Measurements from ENCODE around the gene NXPE3. TPM values are rescaled to one million over a fixed set of nuclear protein-coding genes. Genes with fewer than 3 reads are reported as not detected.

The NXPE3 gene
- total and polyA plus RNA-seq, 2 of the 8 experiments (the other 6 are each of a cell fraction or from before 2014, with no cell fraction given): 10.9 to 22.7 TPM

DNA sequence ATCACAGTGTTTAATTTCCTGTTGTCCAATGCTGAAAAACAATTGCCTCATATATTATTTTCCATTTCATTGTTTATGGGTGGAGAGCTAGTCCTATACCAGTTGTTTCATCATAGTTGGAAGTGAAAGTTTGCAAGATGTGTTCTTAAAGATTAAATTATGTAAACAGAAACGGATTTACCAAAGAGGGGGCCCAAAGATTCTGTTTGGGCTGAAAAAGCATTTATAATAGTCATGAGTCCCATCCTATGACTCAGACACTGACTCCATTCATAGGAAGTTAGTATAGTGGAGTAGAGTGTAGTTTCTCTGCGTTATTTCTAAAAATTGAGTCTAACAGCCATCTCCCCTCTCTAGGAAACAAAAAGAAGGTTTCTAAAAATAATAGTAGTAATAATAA lies 94.6 kb downstream of the NXPE3 start (continued):
- TF ChIP-seq, protein P1, sequence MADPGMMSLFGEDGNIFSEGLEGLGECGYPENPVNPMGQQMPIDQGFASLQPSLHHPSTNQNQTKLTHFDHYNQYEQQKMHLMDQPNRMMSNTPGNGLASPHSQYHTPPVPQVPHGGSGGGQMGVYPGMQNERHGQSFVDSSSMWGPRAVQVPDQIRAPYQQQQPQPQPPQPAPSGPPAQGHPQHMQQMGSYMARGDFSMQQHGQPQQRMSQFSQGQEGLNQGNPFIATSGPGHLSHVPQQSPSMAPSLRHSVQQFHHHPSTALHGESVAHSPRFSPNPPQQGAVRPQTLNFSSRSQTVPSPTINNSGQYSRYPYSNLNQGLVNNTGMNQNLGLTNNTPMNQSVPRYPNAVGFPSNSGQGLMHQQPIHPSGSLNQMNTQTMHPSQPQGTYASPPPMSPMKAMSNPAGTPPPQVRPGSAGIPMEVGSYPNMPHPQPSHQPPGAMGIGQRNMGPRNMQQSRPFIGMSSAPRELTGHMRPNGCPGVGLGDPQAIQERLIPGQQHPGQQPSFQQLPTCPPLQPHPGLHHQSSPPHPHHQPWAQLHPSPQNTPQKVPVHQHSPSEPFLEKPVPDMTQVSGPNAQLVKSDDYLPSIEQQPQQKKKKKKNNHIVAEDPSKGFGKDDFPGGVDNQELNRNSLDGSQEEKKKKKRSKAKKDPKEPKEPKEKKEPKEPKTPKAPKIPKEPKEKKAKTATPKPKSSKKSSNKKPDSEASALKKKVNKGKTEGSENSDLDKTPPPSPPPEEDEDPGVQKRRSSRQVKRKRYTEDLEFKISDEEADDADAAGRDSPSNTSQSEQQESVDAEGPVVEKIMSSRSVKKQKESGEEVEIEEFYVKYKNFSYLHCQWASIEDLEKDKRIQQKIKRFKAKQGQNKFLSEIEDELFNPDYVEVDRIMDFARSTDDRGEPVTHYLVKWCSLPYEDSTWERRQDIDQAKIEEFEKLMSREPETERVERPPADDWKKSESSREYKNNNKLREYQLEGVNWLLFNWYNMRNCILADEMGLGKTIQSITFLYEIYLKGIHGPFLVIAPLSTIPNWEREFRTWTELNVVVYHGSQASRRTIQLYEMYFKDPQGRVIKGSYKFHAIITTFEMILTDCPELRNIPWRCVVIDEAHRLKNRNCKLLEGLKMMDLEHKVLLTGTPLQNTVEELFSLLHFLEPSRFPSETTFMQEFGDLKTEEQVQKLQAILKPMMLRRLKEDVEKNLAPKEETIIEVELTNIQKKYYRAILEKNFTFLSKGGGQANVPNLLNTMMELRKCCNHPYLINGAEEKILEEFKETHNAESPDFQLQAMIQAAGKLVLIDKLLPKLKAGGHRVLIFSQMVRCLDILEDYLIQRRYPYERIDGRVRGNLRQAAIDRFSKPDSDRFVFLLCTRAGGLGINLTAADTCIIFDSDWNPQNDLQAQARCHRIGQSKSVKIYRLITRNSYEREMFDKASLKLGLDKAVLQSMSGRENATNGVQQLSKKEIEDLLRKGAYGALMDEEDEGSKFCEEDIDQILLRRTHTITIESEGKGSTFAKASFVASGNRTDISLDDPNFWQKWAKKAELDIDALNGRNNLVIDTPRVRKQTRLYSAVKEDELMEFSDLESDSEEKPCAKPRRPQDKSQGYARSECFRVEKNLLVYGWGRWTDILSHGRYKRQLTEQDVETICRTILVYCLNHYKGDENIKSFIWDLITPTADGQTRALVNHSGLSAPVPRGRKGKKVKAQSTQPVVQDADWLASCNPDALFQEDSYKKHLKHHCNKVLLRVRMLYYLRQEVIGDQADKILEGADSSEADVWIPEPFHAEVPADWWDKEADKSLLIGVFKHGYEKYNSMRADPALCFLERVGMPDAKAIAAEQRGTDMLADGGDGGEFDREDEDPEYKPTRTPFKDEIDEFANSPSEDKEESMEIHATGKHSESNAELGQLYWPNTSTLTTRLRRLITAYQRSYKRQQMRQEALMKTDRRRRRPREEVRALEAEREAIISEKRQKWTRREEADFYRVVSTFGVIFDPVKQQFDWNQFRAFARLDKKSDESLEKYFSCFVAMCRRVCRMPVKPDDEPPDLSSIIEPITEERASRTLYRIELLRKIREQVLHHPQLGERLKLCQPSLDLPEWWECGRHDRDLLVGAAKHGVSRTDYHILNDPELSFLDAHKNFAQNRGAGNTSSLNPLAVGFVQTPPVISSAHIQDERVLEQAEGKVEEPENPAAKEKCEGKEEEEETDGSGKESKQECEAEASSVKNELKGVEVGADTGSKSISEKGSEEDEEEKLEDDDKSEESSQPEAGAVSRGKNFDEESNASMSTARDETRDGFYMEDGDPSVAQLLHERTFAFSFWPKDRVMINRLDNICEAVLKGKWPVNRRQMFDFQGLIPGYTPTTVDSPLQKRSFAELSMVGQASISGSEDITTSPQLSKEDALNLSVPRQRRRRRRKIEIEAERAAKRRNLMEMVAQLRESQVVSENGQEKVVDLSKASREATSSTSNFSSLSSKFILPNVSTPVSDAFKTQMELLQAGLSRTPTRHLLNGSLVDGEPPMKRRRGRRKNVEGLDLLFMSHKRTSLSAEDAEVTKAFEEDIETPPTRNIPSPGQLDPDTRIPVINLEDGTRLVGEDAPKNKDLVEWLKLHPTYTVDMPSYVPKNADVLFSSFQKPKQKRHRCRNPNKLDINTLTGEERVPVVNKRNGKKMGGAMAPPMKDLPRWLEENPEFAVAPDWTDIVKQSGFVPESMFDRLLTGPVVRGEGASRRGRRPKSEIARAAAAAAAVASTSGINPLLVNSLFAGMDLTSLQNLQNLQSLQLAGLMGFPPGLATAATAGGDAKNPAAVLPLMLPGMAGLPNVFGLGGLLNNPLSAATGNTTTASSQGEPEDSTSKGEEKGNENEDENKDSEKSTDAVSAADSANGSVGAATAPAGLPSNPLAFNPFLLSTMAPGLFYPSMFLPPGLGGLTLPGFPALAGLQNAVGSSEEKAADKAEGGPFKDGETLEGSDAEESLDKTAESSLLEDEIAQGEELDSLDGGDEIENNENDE (IDR thresholded peaks at IDR 0.05; ENCODE audit: insufficient replicate concordance, low read length): no peak
- no peak for TF ChIP-seq BCL11A (IDR thresholded peaks at IDR 0.05; ENCODE audit: low read depth in 2 of 2, low read length in 2 of 2)
- no peak for TF ChIP-seq HDAC6 (IDR thresholded peaks at IDR 0.05; ENCODE audit: low read depth, low read length)
- TF ChIP-seq RAD21 (IDR thresholded peaks at IDR 0.05 in 1 of 2, conservative IDR thresholded peaks at IDR 0.05 in 1 of 2; ENCODE audit: low read depth in 2 of 2, low read length in 2 of 2): no peak
- no peak for TF ChIP-seq SIN3A (conservative IDR thresholded peaks at IDR 0.05 in 1 of 2, IDR thresholded peaks at IDR 0.05 in 1 of 2; ENCODE audit: low read depth in 1 of 2, low read length in 2 of 2)
- TF ChIP-seq POLR2A (IDR thresholded peaks at IDR 0.05; ENCODE audit: control extremely low read depth in 1 of 2, low read depth in 2 of 2, low read length in 2 of 2): no peak
- no peak for TF ChIP-seq TAF1 (IDR thresholded peaks at IDR 0.05; ENCODE audit: low read depth, low read length)
- TF ChIP-seq GABPA (IDR thresholded peaks at IDR 0.05; ENCODE audit: borderline replicate concordance, insufficient read depth, low read length): no peak
- no peak for TF ChIP-seq KDM5A (IDR thresholded peaks at IDR 0.05; ENCODE audit: low read length)
- no peak for TF ChIP-seq HDAC2 (IDR thresholded peaks at IDR 0.05; ENCODE audit: borderline replicate concordance in 1 of 2, low read depth in 2 of 2, low read length in 2 of 2)
- TF ChIP-seq POU5F1 (IDR thresholded peaks at IDR 0.05; ENCODE audit: low read depth, low read length): no peak
- no peak for TF ChIP-seq NRF1 (IDR thresholded peaks at IDR 0.05; ENCODE audit: low read depth, low read length)
